Head of caudate nucleus (tissue), 42 donors: ENCODE data around the gene SDF4.

ENCODE experiments used
- DNase-seq, 42 donors: peaks; one replicate each; pipeline versions ENCODE4 v3.0.0 to v3.0.0-alpha.2; 2020 to 2021; ENCODE audit warnings: mixed read lengths in 7 of 42
- intact Hi-C: fragments of 100-400 bp; cut with DNase I; formaldehyde crosslinking; loops from one replicate; pipeline ENCODE4 v1.15.0; 2022

SDF4 gene

DNA sequence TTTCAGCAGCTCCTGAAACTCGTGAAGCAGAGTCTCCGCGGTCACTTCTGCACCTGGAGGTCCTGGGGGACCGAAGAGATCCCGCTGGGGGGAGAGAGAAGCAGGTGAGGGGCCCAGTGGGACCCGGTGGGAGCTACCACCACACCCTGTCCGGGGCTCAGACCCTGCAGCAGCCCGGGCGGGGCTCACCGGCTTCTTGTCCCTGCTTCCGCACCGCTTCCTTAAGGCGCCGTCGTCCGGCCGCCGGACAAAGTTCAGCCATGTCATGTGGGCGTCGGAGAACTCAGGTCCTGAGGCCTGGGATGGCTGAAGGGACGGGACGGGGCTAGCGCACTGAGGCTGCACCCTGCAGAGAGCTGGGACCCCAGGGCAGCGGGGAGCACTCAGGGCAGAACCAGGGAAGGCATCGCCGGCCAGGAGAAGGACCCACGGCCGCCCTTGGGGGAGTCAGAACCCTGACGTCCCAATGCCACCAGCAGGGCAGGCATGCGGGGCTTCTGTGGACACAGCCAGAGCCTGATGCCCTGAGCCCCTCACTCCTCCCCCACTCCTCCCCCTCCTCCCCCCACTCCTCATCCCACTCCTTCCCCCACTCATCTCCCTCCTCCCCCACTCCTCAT is 12.5 kb upstream of the SDF4 start:
- DNase-seq: no peak
- intact Hi-C loops: no loop called here

DNA sequence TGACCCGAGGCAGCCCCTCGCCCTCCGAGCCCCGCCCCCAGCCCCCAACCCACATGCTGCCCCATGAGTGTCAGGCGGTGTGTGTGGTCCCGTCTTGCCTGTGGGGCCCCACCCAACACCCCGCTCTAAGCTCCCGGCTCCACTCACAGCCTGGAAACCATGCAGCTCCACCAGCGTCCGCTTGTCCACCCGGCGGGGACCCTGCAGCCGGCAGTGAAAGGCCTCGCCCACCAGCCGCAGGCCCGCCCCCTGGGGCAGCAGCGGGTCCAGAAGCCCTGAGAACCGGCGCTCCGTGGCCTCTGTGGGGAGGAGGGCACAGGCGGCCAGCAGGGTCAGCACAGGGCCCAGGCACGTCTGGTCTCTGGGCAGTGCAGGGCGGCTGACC is 12.0 kb upstream of the SDF4 start:
- no peak for DNase-seq
- intact Hi-C loops: no loop called here

GRCh38 chr1:1243266-1243660 is 11.5 kb upstream of the SDF4 start:
- intact Hi-C loops: no loop called here
- DNase-seq: no peak

- no peak for DNase-seq
- intact Hi-C loops: no loop called here
Measured at GRCh38 chr1:1242461-1243265, 10.9 kb upstream of the SDF4 start.

DNA sequence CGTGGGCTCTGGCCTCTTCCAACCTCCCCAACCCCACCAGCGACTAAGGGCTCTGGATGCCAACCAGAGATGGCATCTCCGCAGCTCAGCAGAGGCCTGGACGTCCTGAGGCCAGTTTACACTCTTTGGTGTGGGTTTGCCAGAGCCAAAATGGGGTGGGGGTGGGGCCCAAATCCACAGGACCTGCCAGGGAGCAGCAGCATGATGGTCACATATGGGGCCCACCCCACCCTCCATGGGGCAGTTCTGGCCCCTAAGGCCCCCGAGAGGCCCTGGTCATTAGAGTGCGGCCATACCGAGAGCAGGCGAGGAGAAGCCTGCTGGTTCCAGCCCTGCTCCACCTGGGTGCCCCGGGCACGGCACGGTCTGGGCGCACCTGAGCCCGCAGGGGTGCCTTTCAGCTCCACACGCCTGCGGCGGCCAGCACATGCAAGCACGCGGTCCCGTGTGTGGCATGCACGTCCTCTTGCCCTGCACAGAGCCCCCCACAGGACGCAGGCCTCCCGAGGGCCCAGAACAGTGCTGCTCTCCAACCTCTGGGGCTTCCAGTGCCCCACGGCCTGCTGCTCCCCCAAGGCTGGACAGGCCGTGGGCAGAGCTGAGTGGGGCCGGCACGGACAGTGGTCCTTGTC is 9.9 kb upstream of the SDF4 start:
- DNase-seq: no peak
- intact Hi-C loops: no loop called here

DNA sequence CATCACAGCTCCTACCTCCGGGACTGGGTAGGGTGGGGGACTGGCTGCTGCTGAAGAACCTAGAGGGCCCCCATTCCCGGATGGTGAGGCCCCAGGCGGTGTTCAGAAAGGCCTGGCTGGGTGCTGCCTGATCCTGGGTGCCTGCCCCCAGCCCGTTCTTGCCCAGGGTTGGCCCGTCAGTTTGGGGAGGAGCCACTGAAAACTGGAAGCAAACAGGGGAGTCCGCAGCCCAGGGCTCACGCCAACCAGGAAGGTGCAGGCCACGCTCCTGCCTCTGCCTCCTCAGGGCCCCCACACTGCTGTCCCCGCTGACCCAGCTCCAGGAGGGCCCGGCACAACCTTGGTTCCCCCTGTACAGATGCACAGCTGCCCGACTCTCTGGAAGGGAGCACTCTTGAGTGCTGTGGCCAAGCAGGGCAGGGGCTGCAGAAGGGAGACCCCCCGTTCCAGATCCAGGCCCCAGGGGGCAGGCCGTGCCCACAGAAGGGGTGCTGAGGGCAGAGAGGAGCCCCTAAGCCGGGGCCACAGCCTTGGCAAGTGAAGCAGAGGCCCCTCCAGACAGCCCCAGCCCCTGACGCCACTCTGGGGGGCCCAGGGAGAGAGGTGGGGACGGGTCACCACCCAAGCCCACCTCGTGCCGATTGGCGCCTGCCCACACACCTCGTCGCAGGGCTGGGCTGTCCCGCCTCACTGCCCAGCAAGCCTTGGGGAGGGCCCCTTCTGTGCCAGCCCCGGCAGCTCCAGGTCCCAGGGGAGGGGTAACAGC is 9.2 kb upstream of the SDF4 start:
- no peak for DNase-seq
- intact Hi-C loops: no loop called here

DNA sequence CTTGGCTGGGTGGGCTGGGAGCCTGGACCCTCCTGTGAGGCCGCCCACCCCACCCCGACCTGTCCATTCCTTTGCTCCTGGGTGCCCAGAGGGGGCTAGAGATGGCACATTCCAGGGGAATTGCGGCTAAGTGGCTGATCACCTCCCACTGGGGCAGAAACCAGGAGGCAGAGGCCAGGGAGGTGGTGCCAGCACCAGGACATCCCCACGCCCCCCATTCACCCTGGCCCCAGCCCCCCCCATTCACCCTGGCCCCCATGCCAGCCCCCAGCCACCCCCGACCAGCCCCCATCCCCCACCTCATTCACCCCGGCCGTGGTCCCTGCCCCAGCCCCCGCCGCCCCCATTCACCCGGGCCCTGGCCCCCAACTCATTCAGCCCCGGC is 8.5 kb upstream of the SDF4 start:
- intact Hi-C loops: no loop called here
- no peak for DNase-seq

- intact Hi-C loops: no loop called here
- DNase-seq: no peak
Measured at GRCh38 chr1:1239614-1240347, 8.0 kb upstream of the SDF4 start.

GRCh38 chr1:1239227-1239613 is 7.4 kb upstream of the SDF4 start:
- intact Hi-C loops: no loop called here
- DNase-seq: no peak

GRCh38 chr1:1238702-1239178 is 6.9 kb upstream of the SDF4 start:
- intact Hi-C loops: no loop called here

DNA sequence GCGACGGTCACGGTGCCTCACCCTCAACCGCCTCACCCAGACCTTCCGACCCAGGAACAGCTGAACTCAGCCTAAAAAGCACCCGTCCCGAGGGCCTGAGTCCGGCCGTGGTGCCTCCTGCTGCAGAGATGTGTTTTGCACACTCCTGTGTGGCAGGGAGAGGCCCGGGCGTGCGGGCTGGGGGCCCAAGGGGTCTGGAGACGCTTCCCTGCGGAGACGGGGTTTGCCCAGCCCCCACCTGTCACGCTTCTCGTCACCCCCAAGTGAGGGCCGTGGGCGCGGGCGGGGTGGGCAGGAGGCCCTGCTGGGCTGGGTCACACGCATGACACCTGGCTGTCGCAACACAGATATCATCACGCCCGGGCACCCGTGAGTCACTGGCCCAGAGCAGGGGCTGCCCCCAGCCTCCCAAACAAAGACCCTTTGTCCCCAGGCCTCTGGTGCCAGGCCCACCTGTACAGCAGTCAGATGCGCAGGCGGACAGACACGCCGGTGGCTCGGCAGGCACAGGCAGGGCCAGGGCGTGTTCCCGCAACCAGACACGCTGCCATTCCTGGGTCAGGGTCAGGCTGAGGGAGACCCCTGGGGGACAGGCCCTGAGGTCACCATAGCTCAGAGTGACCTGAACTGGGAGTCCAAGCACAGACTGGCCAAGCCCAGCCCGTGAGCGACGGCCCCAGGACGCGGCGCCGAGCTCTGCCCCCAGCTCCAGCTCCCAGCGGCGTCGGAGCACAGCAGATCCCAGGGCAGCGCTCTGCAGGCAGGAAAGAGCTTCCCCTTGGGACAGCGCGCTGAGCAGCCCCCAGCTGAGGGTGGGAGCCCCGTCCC is 6.3 kb upstream of the SDF4 start:
- DNase-seq: no peak
- intact Hi-C loops: no loop called here

More at GRCh38 chr1:1238702-1239178, 6.9 kb upstream of the SDF4 start:
- no peak for DNase-seq

- intact Hi-C loops: no loop called here
- DNase-seq: no peak
Measured at GRCh38 chr1:1236945-1237873, 5.4 kb upstream of the SDF4 start.

DNA sequence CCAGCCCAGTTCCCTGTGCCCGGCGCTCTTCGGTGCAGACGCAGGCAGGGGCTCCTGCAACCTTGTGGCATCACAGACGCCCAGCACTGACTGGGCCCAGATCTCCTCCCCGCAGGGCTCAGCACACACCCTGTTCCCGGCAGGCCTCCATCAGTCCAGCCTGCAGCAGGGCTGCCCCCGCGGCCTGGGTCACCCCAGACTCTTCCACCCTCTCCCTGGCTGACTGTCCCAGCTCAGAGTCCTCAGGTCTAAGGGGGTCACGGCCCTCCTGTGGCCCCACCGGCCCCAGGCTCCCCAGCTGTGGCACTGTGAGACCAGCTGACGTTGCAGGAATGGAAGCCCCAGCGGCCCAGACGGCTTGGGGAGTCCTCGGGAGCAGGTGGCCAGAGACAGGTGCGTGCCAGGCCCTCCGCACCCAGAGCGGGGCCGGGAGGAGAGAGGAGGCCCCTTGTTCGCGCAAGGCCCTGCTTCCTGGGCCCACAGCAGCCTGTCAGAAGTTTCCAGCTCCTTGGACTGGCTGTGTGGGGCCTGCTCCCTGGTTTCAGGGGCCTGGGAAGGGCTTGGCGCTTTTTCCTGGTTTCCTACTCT is 4.5 kb upstream of the SDF4 start:
- DNase-seq: no peak
- intact Hi-C loops: no loop called here

- intact Hi-C loops: no loop called here
- DNase-seq: no peak
Measured at GRCh38 chr1:1235016-1235744, 3.4 kb upstream of the SDF4 start.

- intact Hi-C loops: loop anchor here (5.0 kb wide), 2 partner anchors 38 to 117 kb away; partner anchors contain the start of genes C1orf159 and UBE2J2
- no peak for DNase-seq
Measured at GRCh38 chr1:1234180-1234808, 2.5 kb upstream of the SDF4 start.

DNA sequence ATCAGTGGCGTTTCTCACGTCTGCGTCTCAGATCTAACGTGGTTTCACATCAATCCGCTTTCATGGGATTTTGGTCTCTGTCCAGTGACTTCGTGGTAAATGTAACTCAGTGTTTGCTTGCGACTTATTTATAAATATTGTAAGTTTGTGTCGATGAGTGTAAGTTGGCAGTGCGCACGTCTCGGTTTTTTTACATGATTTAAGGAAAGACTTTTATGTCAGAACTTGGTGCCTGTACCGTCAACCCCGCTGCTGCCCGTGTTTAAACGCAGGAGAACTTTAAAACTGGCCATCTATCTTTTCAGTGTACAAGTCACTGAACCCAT is 1.7 kb upstream of the SDF4 start:
- DNase-seq: no peak
- intact Hi-C loops: loop anchor here (5.0 kb wide), 2 partner anchors 39 to 116 kb away; partner anchors contain the start of genes C1orf159 and UBE2J2
